Gastroesophageal sphincter (tissue), 3 donors: ENCODE measurements around the gene FOXJ1.

ENCODE experiments used
- CTCF ChIP-seq, 4 experiments: fragments of 200-600 bp in 2 of 4; fragments of 450-650 bp in 2 of 4; sonication (generic) in 1 of 4; IDR thresholded peaks; one replicate each; pipeline ENCODE4 v1.5.1; 2017 to 2019; ENCODE audit warnings: antibody characterized with exemption in 4 of 4, mild to moderate bottlenecking in 2 of 4, moderate library complexity in 2 of 4
- EP300 ChIP-seq: sonication (generic); formaldehyde crosslinking; IDR thresholded peaks from one replicate; pipeline ENCODE4 v1.6.1; 2017; ENCODE audit warnings: antibody characterized with exemption, mild to moderate bottlenecking
- POLR2A ChIP-seq, 2 donors: fragments of 450-650 bp; IDR thresholded peaks; one replicate each; pipeline ENCODE4 v1.6.1; 2017; ENCODE audit warnings: antibody characterized with exemption in 2 of 2, mild to moderate bottlenecking in 2 of 2, moderate library complexity in 1 of 2
- POLR2AphosphoS5 ChIP-seq: sonication (generic); formaldehyde crosslinking; IDR thresholded peaks from one replicate; pipeline ENCODE4 v1.6.1; 2017; ENCODE audit warnings: antibody characterized with exemption

- TF ChIP-seq EP300 = no peak
- TF ChIP-seq CTCF (IDR thresholded peaks at IDR 0.05) = no peak
- no peak for TF ChIP-seq POLR2AphosphoS5
- no peak for TF ChIP-seq POLR2A (IDR thresholded peaks at IDR 0.05)
Observed at GRCh38 chr17:76124582-76125390, 16.3 kb downstream of the FOXJ1 start.
